Smooth muscle cell (in vitro differentiated cells): ENCODE measurements around the gene WNT8B. TPM values are rescaled to one million over a fixed set of nuclear protein-coding genes. Genes with fewer than 3 reads are reported as not detected.

Source experiments
- DNase-seq: peaks from one replicate; lab custom pipeline; 2025; ENCODE audit not compliant: unreplicated experiment; lab: John Stamatoyannopoulos, UW
- H2AFZ ChIP-seq: fragments of 200-600 bp; sonication (generic); 2 replicates; pipeline ENCODE4 v1.6.0; 2016; ENCODE audit warnings: antibody characterized with exemption, low read depth, mild to moderate bottlenecking
- H3F3A ChIP-seq: fragments of 200-600 bp; sonication (generic); 2 replicates; pipeline ENCODE4 v1.6.0; 2017; ENCODE audit warnings: antibody characterized with exemption, low read depth
- H3K27ac ChIP-seq: fragments of 200-600 bp; sonication (generic); 2 replicates; pipeline ENCODE4 v1.5.1; 2016; ENCODE audit warnings: low read depth, mild to moderate bottlenecking
- H3K27me3 ChIP-seq: fragments of 200-600 bp; sonication (generic); 2 replicates; pipeline ENCODE4 v1.6.1; 2016; ENCODE audit warnings: low read depth, mild to moderate bottlenecking
- H3K36me3 ChIP-seq: fragments of 200-600 bp; sonication (generic); 2 replicates; pipeline ENCODE4 v1.5.1; 2016; ENCODE audit warnings: low read depth
- H3K4me1 ChIP-seq: fragments of 200-600 bp; sonication (generic); 2 replicates; pipeline ENCODE4 v1.5.1; 2016; ENCODE audit warnings: low read depth
- H3K4me2 ChIP-seq: fragments of 200-600 bp; sonication (generic); 2 replicates; pipeline ENCODE4 v1.6.0; 2016; ENCODE audit warnings: mild to moderate bottlenecking
- H3K4me3 ChIP-seq: fragments of 200-600 bp; sonication (generic); 2 replicates; pipeline ENCODE4 v1.5.1; 2016; ENCODE audit warnings: mild to moderate bottlenecking
- H3K79me2 ChIP-seq: fragments of 200-600 bp; sonication (generic); 2 replicates; pipeline ENCODE4 v1.6.0; 2016; ENCODE audit warnings: low read depth, mild to moderate bottlenecking
- H3K9ac ChIP-seq: fragments of 200-600 bp; sonication (generic); 2 replicates; pipeline ENCODE4 v1.6.0; 2016; ENCODE audit warnings: low read depth
- H3K9me3 ChIP-seq: fragments of 200-600 bp; sonication (generic); replicated peaks from 2 replicates; pipeline ENCODE4 v1.5.1; 2016; ENCODE audit warnings: low read depth
- H4K20me1 ChIP-seq: fragments of 200-600 bp; sonication (generic); 2 replicates; pipeline ENCODE4 v1.6.0; 2016; ENCODE audit warnings: low read depth
- CTCF ChIP-seq: fragments of 200-600 bp; sonication (generic); IDR thresholded peaks from 2 replicates; pipeline ENCODE4 v1.5.1; 2017; ENCODE audit warnings: borderline replicate concordance, mild to moderate bottlenecking, antibody characterized with exemption; ENCODE audit not compliant: insufficient read depth, poor library complexity, severe bottlenecking
- WGBS: methylation state at CpG from one replicate; pipeline ENCODE4 v1.1.7; 2016; ENCODE audit warnings: low lambda C conversion rate; 5-methylcytosine and 5-hydroxymethylcytosine counted together
- polyA plus RNA-seq: library from polyadenylated mRNA; unstranded; fragments of >200 nt; fragmentation: Nextera tagmentation; extraction: Ambion mirVana; gene quantifications from 2 replicates; pipeline ENCODE4 v1.2.1, GENCODE V29; 2016
- total RNA-seq: library from RNA; depleted of rRNA; stranded (reverse); fragments of >200 nt; gene quantifications from 2 replicates; pipeline ENCODE4 v1.2.3, GENCODE V29; 2014

The WNT8B gene
- total and polyA plus RNA-seq, 2 experiments from 2014 or later, result not detected

- peaks cover 9% of the 10 kb centered on the region for H4K20me1 ChIP-seq
- peak within 1 kb of the TSS; percentile 90 for H2AFZ ChIP-seq
- peak; percentile 40 for DNase-seq
- peak within 1 kb of the TSS; percentile 86 for H3K4me3 ChIP-seq
- H3K27me3 ChIP-seq, result no peaks in the 10 kb centered on the region
- no peaks in the 10 kb centered on the region for H3F3A ChIP-seq
- H3K36me3 ChIP-seq, result no peaks in the 10 kb centered on the region
- WGBS, result 2% methylated on average over 43 of the region's 43 CpGs
- no peak within 1 kb of the TSS for H3K27ac ChIP-seq
- H3K4me2 ChIP-seq, result peak within 1 kb of the TSS; percentile 96
- H3K9me3 ChIP-seq, result no peaks in the 10 kb centered on the region
- peak within 1 kb of the TSS; percentile 74 for H3K9ac ChIP-seq
- TF ChIP-seq CTCF, result no peak
- peaks cover 10% of the 10 kb centered on the region for H3K4me1 ChIP-seq
- peaks cover 23% of the 10 kb centered on the region for H3K79me2 ChIP-seq
These were observed 66.9 kb downstream of the WNT8B start, which contains the start of gene NDUFB8 for GRCh38 chr10:100529475-100530298. NDUFB8 (minus strand) TSS chr10:100529871; CDS start chr10:100529851, 20 bp downstream.

- Histone ChIP-seq H3K79me2 (peaks cover 31% of the 10 kb centered on the region), H3K9ac (no peak overlapping the region), H3K4me1 (peaks cover 15% of the 10 kb centered on the region), H3F3A (no peaks in the 10 kb centered on the region), H3K27me3 (no peaks in the 10 kb centered on the region), H3K4me3 (no peak overlapping the region), H4K20me1 (peaks cover 12% of the 10 kb centered on the region), H3K36me3 (no peaks in the 10 kb centered on the region), H3K9me3 (no peaks in the 10 kb centered on the region), H2AFZ (no peak overlapping the region), H3K4me2 (no peak overlapping the region), H3K27ac (no peak overlapping the region)
- no peak for DNase-seq
- no peak for TF ChIP-seq CTCF
These were observed 69.0 kb downstream of the WNT8B start for GRCh38 chr10:100531761-100532160.

Other genes starting within 250 kb of the WNT8B start
- gene CHUK, start 233.4 kb upstream of the WNT8B start, total RNA-seq, result 22.0 and 27.7 TPM in 2 replicates
- gene CHUK, start 233.4 kb upstream of the WNT8B start, polyA plus RNA-seq, result 10.9 and 11.5 TPM in 2 replicates
- gene CWF19L1, start 195.4 kb upstream of the WNT8B start, total RNA-seq, result 12.1 and 19.9 TPM in 2 replicates
- 8.6 and 12.7 TPM in 2 replicates for gene CWF19L1, start 195.4 kb upstream of the WNT8B start, polyA plus RNA-seq
- gene BLOC1S2, start 176.3 kb upstream of the WNT8B start, total RNA-seq, result 67.2 and 82.1 TPM in 2 replicates
- 62.0 and 93.2 TPM in 2 replicates for gene BLOC1S2, start 176.3 kb upstream of the WNT8B start, polyA plus RNA-seq
- gene PKD2L1, start 132.8 kb upstream of the WNT8B start, total RNA-seq, result not detected in 2 replicates
- gene PKD2L1, start 132.8 kb upstream of the WNT8B start, polyA plus RNA-seq, result not detected in 2 replicates
- 306 and 316 TPM in 2 replicates for gene SCD, start 115.8 kb upstream of the WNT8B start, total RNA-seq
- 157 and 183 TPM in 2 replicates for gene SCD, start 115.8 kb upstream of the WNT8B start, polyA plus RNA-seq
- gene SEC31B, start 56.9 kb downstream of the WNT8B start, total RNA-seq, result 2.3 and 4.5 TPM in 2 replicates
- 6.3 and 8.5 TPM in 2 replicates for gene SEC31B, start 56.9 kb downstream of the WNT8B start, polyA plus RNA-seq
- 121 and 128 TPM in 2 replicates for gene NDUFB8, start 66.9 kb downstream of the WNT8B start, total RNA-seq
- gene NDUFB8, start 66.9 kb downstream of the WNT8B start, polyA plus RNA-seq, result 400 and 430 TPM in 2 replicates
- gene HIF1AN, start 72.9 kb downstream of the WNT8B start, total RNA-seq, result 12.4 and 22.7 TPM in 2 replicates
- 28.1 and 31.6 TPM in 2 replicates for gene HIF1AN, start 72.9 kb downstream of the WNT8B start, polyA plus RNA-seq